H9 (cell line): Measurements from ENCODE around the gene CSMD2. TPM values are rescaled to one million over a fixed set of nuclear protein-coding genes. Genes with fewer than 3 reads are reported as not detected.

ENCODE experiments used
- DNase-seq: peaks from one replicate; pipeline ENCODE4 v3.0.0-alpha.2; 2017
- H2AFZ ChIP-seq: one replicate; pipeline ENCODE4 v1.6.1; 2013; ENCODE audit warnings: mild to moderate bottlenecking, low read length, control low read depth, moderate library complexity
- H2AK5ac ChIP-seq: 2 replicates; pipeline ENCODE4 v1.6.1; 2013; ENCODE audit warnings: low read length, control low read depth, mixed read lengths; ENCODE audit not compliant: insufficient read length
- H2BK120ac ChIP-seq: one replicate; pipeline ENCODE4 v1.6.1; 2013; ENCODE audit warnings: low read depth, mild to moderate bottlenecking, low read length, control low read depth, inconsistent platforms; ENCODE audit not compliant: poor library complexity, severe bottlenecking
- H2BK12ac ChIP-seq: 2 replicates; pipeline ENCODE4 v1.6.1; 2013; ENCODE audit warnings: low read length, control low read depth, mixed read lengths, low read depth; ENCODE audit not compliant: insufficient read length
- H2BK15ac ChIP-seq: 2 replicates; pipeline ENCODE4 v1.6.1; 2013; ENCODE audit warnings: low read depth, low read length, control low read depth
- H2BK20ac ChIP-seq: one replicate; pipeline ENCODE4 v1.6.1; 2013; ENCODE audit warnings: low read depth, mild to moderate bottlenecking, low read length, control low read depth, inconsistent platforms; ENCODE audit not compliant: poor library complexity, severe bottlenecking
- H2BK5ac ChIP-seq: 2 replicates; pipeline ENCODE4 v1.6.1; 2013; ENCODE audit warnings: low read length, control low read depth, mixed read lengths; ENCODE audit not compliant: insufficient read length
- H3K14ac ChIP-seq: 2 replicates; pipeline ENCODE4 v1.6.1; 2013; ENCODE audit warnings: low read length, control low read depth; ENCODE audit not compliant: insufficient read depth
- H3K18ac ChIP-seq: 2 replicates; pipeline ENCODE4 v1.6.1; 2013; ENCODE audit warnings: low read depth, mild to moderate bottlenecking, mixed read lengths, low read length, control low read depth; ENCODE audit not compliant: insufficient read length
- H3K23ac ChIP-seq: 2 replicates; pipeline ENCODE4 v1.6.1; 2013; ENCODE audit warnings: low read length, control low read depth, mixed read lengths, low read depth; ENCODE audit not compliant: insufficient read length
- H3K23me2 ChIP-seq: 2 replicates; pipeline ENCODE4 v1.6.1; 2013; ENCODE audit warnings: low read depth, mild to moderate bottlenecking, mixed read lengths, low read length, control low read depth; ENCODE audit not compliant: insufficient read length, poor library complexity, severe bottlenecking
- H3K27ac ChIP-seq: 2 replicates; pipeline ENCODE4 v1.5.1; 2013; ENCODE audit warnings: low read length, control low read depth, mixed read lengths, low read depth; ENCODE audit not compliant: insufficient read length
- H3K27me3 ChIP-seq: 2 replicates; pipeline ENCODE4 v1.6.1; 2013; ENCODE audit warnings: low read length, control low read depth, inconsistent platforms; ENCODE audit not compliant: insufficient read depth
- H3K4ac ChIP-seq: 2 replicates; pipeline ENCODE4 v1.6.1; 2013; ENCODE audit warnings: low read depth, mild to moderate bottlenecking, control low read depth, inconsistent platforms, low read length, moderate library complexity
- H3K4me1 ChIP-seq: 2 replicates; pipeline ENCODE4 v1.6.1; 2013; ENCODE audit warnings: low read length, control low read depth, inconsistent platforms; ENCODE audit not compliant: insufficient read depth
- H3K4me2 ChIP-seq: 2 replicates; pipeline ENCODE4 v1.6.1; 2013; ENCODE audit warnings: low read length, control low read depth, mixed read lengths; ENCODE audit not compliant: insufficient read length, insufficient read depth
- H3K56ac ChIP-seq: 2 replicates; pipeline ENCODE4 v1.6.1; 2013; ENCODE audit warnings: low read depth, mild to moderate bottlenecking, mixed read lengths, low read length, control low read depth; ENCODE audit not compliant: insufficient read length
- H3K79me1 ChIP-seq: 2 replicates; pipeline ENCODE4 v1.6.1; 2013; ENCODE audit warnings: low read depth, mild to moderate bottlenecking, moderate library complexity, low read length, control low read depth, inconsistent platforms; ENCODE audit not compliant: insufficient read depth, poor library complexity, severe bottlenecking
- H3K79me2 ChIP-seq: 2 replicates; pipeline ENCODE4 v1.6.1; 2013; ENCODE audit warnings: low read length, control low read depth, inconsistent platforms; ENCODE audit not compliant: insufficient read depth
- H3K9ac ChIP-seq: 2 replicates; pipeline ENCODE4 v1.6.1; 2013; ENCODE audit warnings: low read length, control low read depth, mixed read lengths; ENCODE audit not compliant: insufficient read length; ENCODE audit errors: extremely low read depth
- H3K9me3 ChIP-seq: one replicate; pipeline ENCODE4 v1.6.1; 2013; ENCODE audit warnings: low read depth, low read length, inconsistent platforms; ENCODE audit not compliant: control insufficient read depth
- H3T11ph ChIP-seq: one replicate; pipeline ENCODE4 v1.6.1; 2013; ENCODE audit warnings: mild to moderate bottlenecking, low read length, control low read depth, inconsistent platforms
- H4K20me1 ChIP-seq: one replicate; pipeline ENCODE4 v1.6.1; 2013; ENCODE audit not compliant: control insufficient read depth, insufficient read length, insufficient read depth
- H4K5ac ChIP-seq: 2 replicates; pipeline ENCODE4 v1.6.1; 2013; ENCODE audit warnings: low read depth, mild to moderate bottlenecking, mixed read lengths, low read length, control low read depth; ENCODE audit not compliant: insufficient read length
- H4K8ac ChIP-seq: replicated peaks from 2 replicates; pipeline ENCODE4 v1.6.1; 2013; ENCODE audit warnings: low read length, control low read depth, mixed read lengths, low read depth; ENCODE audit not compliant: insufficient read length
- H4K91ac ChIP-seq: 2 replicates; pipeline ENCODE4 v1.6.1; 2013; ENCODE audit warnings: low read depth, mild to moderate bottlenecking, moderate library complexity, mixed read lengths, low read length, control low read depth; ENCODE audit not compliant: insufficient read length
- H3K27ac Mint-ChIP-seq, 3 experiments: 2 replicates in 2 of 3; 3 replicates in 1 of 3; pipeline ENCODE4 v1.8.0; 2020 to 2021; ENCODE audit warnings: mixed read lengths in 3 of 3, mild to moderate bottlenecking in 1 of 3, moderate library complexity in 1 of 3
- H3K27me3 Mint-ChIP-seq: 2 replicates; pipeline ENCODE4 v1.8.0; 2021; ENCODE audit warnings: low read depth, mild to moderate bottlenecking, moderate library complexity, mixed read lengths
- H3K36me3 Mint-ChIP-seq, 3 experiments: 2 replicates in 2 of 3; 3 replicates in 1 of 3; pipeline ENCODE4 v1.8.0; 2020 to 2021; ENCODE audit warnings: low read depth in 3 of 3, mixed read lengths in 3 of 3; ENCODE audit not compliant: insufficient read depth in 1 of 3
- H3K4me1 Mint-ChIP-seq, 2 experiments: 2 replicates each; pipeline ENCODE4 v1.8.0; 2020; ENCODE audit warnings: mixed read lengths in 2 of 2
- H3K4me3 Mint-ChIP-seq, 2 experiments: 2 replicates in 1 of 2; 3 replicates in 1 of 2; pipeline ENCODE4 v1.8.0; 2020 to 2021; ENCODE audit warnings: mild to moderate bottlenecking in 2 of 2, mixed read lengths in 2 of 2, moderate library complexity in 1 of 2
- H3K9me3 Mint-ChIP-seq, 2 experiments: 2 replicates in 1 of 2; 3 replicates in 1 of 2; pipeline ENCODE4 v1.8.0; 2020; ENCODE audit warnings: mild to moderate bottlenecking in 2 of 2, mixed read lengths in 2 of 2, moderate library complexity in 1 of 2
- CTCF ChIP-seq: fragments of 200-600 bp; sonication (generic); conservative IDR thresholded peaks from 3 replicates; pipeline ENCODE4 v1.8.0; 2021; ENCODE audit warnings: antibody characterized with exemption, mild to moderate bottlenecking
- WGBS: extraction: QIAGEN DNeasy Blood & Tissue Kit; methylation state at CpG from one replicate; pipeline ENCODE4 v1.1.7; 2013; ENCODE audit warnings: missing lambda C conversion rate, low lambda C conversion rate, mixed read lengths; ENCODE audit not compliant: insufficient read length; ENCODE audit errors: extremely low coverage; 5-methylcytosine and 5-hydroxymethylcytosine counted together
- total RNA-seq: library from RNA; stranded (reverse); gene quantifications from 2 replicates; pipeline ENCODE4 v1.2.1, GENCODE V29; 2021

CSMD2 gene
- total RNA-seq, 1 experiment from 2014 or later = 6.4 TPM

GRCh38 chr1:33572387-33572786 lies 592.6 kb downstream of the CSMD2 start:
- no peaks in the 10 kb centered on the region for H3K27me3 ChIP-seq
- H3K79me1 ChIP-seq = no peaks in the 10 kb centered on the region
- H4K20me1 ChIP-seq = no peaks in the 10 kb centered on the region
- no peak overlapping the region for H2BK5ac ChIP-seq
- no peak overlapping the region for H3K14ac ChIP-seq
- H3K23ac ChIP-seq = no peak overlapping the region
- no peak overlapping the region for H3K9ac ChIP-seq
- H3K79me2 ChIP-seq = no peaks in the 10 kb centered on the region
- no peak overlapping the region for H2AFZ ChIP-seq
- no peak overlapping the region for H2BK12ac ChIP-seq
- H2BK15ac ChIP-seq = no peak overlapping the region
- Mint-ChIP-seq H3K4me1 (peaks cover 3 to 6% of the 10 kb centered on the region in 2 experiments), H3K4me3 (no peak overlapping the region), H3K27me3 (peaks cover 8% of the 10 kb centered on the region), H3K9me3 (no peaks in the 10 kb centered on the region), H3K27ac (peak overlapping the region in 2 of 3 experiments; percentile 10 to 16; a peak in 1 of 7 replicates), H3K36me3 (peaks cover 1 to 14% (median 8%) of the 10 kb centered on the region in 3 experiments; a peak in 4 of 7 replicates)
- no peak overlapping the region for H4K8ac ChIP-seq
- H3T11ph ChIP-seq = no peak overlapping the region
- no peak overlapping the region for H3K56ac ChIP-seq
- no peaks in the 10 kb centered on the region for H3K23me2 ChIP-seq
- H4K91ac ChIP-seq = no peak overlapping the region
- no peak for TF ChIP-seq CTCF
- no peaks in the 10 kb centered on the region for H3K4me1 ChIP-seq
- no peak overlapping the region for H3K4me2 ChIP-seq
- H3K27ac ChIP-seq = no peak overlapping the region
- no peak overlapping the region for H2AK5ac ChIP-seq
- no peak overlapping the region for H2BK120ac ChIP-seq
- H3K18ac ChIP-seq = no peak overlapping the region
- no peak overlapping the region for H2BK20ac ChIP-seq
- WGBS = no CpG with 5 or more reads among the region's 5 CpGs
- DNase-seq = no peak
- H3K9me3 ChIP-seq = no peaks in the 10 kb centered on the region
- H4K5ac ChIP-seq = no peak overlapping the region
- no peak overlapping the region for H3K4ac ChIP-seq
